Esophagus mucosa (tissue), 1 donor: ENCODE data around the gene KRTAP2-4. TPM values are rescaled to one million over a fixed set of nuclear protein-coding genes. Genes with fewer than 3 reads are reported as not detected.
"Not testable (repeated sequence)": the region's sequence is repeated elsewhere in the genome, so short reads cannot be mapped to it uniquely, and the experiment has no call there.

Experiments used
- ATAC-seq: fragments of 200-7000 bp; cut with Tn5 transposase; one replicate; pipeline ENCODE4 v1.9.1; 2020
- total RNA-seq: library from RNA; stranded (reverse); gene quantifications from one replicate; pipeline ENCODE4 v1.2.4, GENCODE V29; 2023
- donor health status: DM: yes; HTN: yes; CAD: no.

Gene KRTAP2-4
- not detected for total RNA-seq

- ATAC-seq = peak; percentile 60
Observed at GRCh38 chr17:41065829-41066624, at the start of gene KRTAP2-4. TSS of gene KRTAP2-4 (minus strand) at chr17:41065879. CDS start at chr17:41065845, 34 bp downstream.

GRCh38 chr17:41111151-41111885 lies 45.6 kb upstream of the KRTAP2-4 start:
- ATAC-seq = no peak

- ATAC-seq = not testable (repeated sequence)
Observed at GRCh38 chr17:41108728-41109386, 43.2 kb upstream of the KRTAP2-4 start.

- no peak for ATAC-seq
Observed at GRCh38 chr17:41107941-41108450, 42.3 kb upstream of the KRTAP2-4 start.

GRCh38 chr17:41105347-41105746 lies 39.7 kb upstream of the KRTAP2-4 start, which contains the start of gene KRTAP4-9:
TSS of gene KRTAP4-9 (plus strand) at chr17:41105389. CDS start at chr17:41105389, 0 bp downstream.
- not testable (repeated sequence) for ATAC-seq

GRCh38 chr17:41104386-41105038 lies 38.8 kb upstream of the KRTAP2-4 start:
- peak; percentile 55 for ATAC-seq

- no peak for ATAC-seq
Observed at GRCh38 chr17:41103896-41104295, 38.2 kb upstream of the KRTAP2-4 start.

- no peak for ATAC-seq
Observed at GRCh38 chr17:41101586-41102259, 36.0 kb upstream of the KRTAP2-4 start, which contains the start of gene KRTAP4-16. TSS of gene KRTAP4-16 (minus strand) at chr17:41102209. CDS start at chr17:41102209, 0 bp downstream.

- peak; percentile 54 for ATAC-seq
Observed at GRCh38 chr17:41099682-41100480, 34.2 kb upstream of the KRTAP2-4 start.

- ATAC-seq = no peak
Observed at GRCh38 chr17:41098481-41098880, 32.8 kb upstream of the KRTAP2-4 start.

GRCh38 chr17:41098042-41098441 lies 32.4 kb upstream of the KRTAP2-4 start, which contains the start of gene KRTAP4-8:
TSS of gene KRTAP4-8 (minus strand) at chr17:41098142. CDS start at chr17:41098084, 58 bp downstream.
- no peak for ATAC-seq

- ATAC-seq = no peak
Observed at GRCh38 chr17:41096055-41096454, 30.4 kb upstream of the KRTAP2-4 start.

- not testable (repeated sequence) for ATAC-seq
Observed at GRCh38 chr17:41088760-41089352, 23.2 kb upstream of the KRTAP2-4 start.

GRCh38 chr17:41084100-41084856 lies 18.6 kb upstream of the KRTAP2-4 start, which contains the start of gene KRTAP4-7:
TSS of gene KRTAP4-7 (plus strand) at chr17:41084150. CDS start at chr17:41084207, 57 bp downstream.
- not testable (repeated sequence) for ATAC-seq

- peak; percentile 52 for ATAC-seq
Observed at GRCh38 chr17:41083427-41083826, 17.7 kb upstream of the KRTAP2-4 start.

GRCh38 chr17:41082626-41083025 lies 16.9 kb upstream of the KRTAP2-4 start:
- no peak for ATAC-seq

- ATAC-seq = no peak
Observed at GRCh38 chr17:41076788-41077187, 11.1 kb upstream of the KRTAP2-4 start.

GRCh38 chr17:41073676-41074075 lies 8.0 kb upstream of the KRTAP2-4 start:
- no peak for ATAC-seq
